ENCODE measurements around the gene FBXO36.
A peak's percentile ranks its signal among the peaks of the same experiment; 100 is the strongest.
"Not testable (repeated sequence)": the region's sequence is repeated elsewhere in the genome, so short reads cannot be mapped to it uniquely, and the experiment has no call there.

The FBXO36 gene

GRCh38 chr2:229889023-229889422 is 33.3 kb upstream of the FBXO36 start:
- H3K36me3 ChIP-seq (replicated peaks) = no peaks in the 10 kb centered on the region

GRCh38 chr2:229896857-229897256 is 25.4 kb upstream of the FBXO36 start:
- Histone ChIP-seq H3K27me3 (replicated peaks) (no peaks in the 10 kb centered on the region), H3K27ac (no peak overlapping the region), H3K36me3 (replicated peaks) (peaks cover 2% of the 10 kb centered on the region), H3K4me3 (ENCODE audit: low read depth, low read length) (no peak overlapping the region)
- TF ChIP-seq CTCF (IDR thresholded peaks at IDR 0.05; ENCODE audit: low read depth, low read length, missing control alignments) = no peak
- in situ Hi-C loops (cut with HindIII; ENCODE audit: low pct_ligation_motif_present, low sequenced_read_pairs) = no loop called here
- no peak for DNase-seq

More at GRCh38 chr2:229889023-229889422, 33.3 kb upstream of the FBXO36 start:
- Histone ChIP-seq H3K27ac (no peak overlapping the region), H3K4me3 (ENCODE audit: low read depth, low read length) (no peak overlapping the region), H3K27me3 (replicated peaks) (no peaks in the 10 kb centered on the region)
- TF ChIP-seq CTCF (IDR thresholded peaks at IDR 0.05; ENCODE audit: low read depth, low read length, missing control alignments) = no peak
- DNase-seq = no peak
- in situ Hi-C loops (cut with HindIII; ENCODE audit: low pct_ligation_motif_present, low sequenced_read_pairs) = no loop called here

DNA sequence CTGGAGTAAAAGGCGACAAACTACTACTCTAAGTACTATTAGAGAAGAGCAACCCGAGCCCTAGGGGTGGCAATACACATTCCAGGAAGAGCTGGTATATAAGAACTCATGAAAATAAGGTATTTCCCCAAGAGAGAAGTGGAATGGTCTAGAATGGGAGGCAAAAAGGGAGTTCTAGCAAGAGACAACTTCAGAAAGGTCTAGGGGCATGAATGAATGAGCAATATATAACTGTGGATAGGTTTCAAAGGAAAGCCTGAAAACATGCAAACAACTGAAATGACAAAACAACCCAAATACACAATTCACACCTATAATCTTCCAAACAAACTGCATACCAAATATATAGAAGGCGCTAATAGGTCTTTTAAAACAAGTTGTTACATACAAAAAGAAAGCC is 22.7 kb upstream of the FBXO36 start:
- Histone ChIP-seq H3K27ac (no peak overlapping the region), H3K36me3 (replicated peaks) (peaks cover 7% of the 10 kb centered on the region), H3K27me3 (replicated peaks) (no peaks in the 10 kb centered on the region), H3K4me3 (ENCODE audit: low read depth, low read length) (no peak overlapping the region)
- TF ChIP-seq CTCF (IDR thresholded peaks at IDR 0.05; ENCODE audit: low read depth, low read length, missing control alignments) = no peak
- in situ Hi-C loops (cut with HindIII; ENCODE audit: low pct_ligation_motif_present, low sequenced_read_pairs) = no loop called here
- no peak for DNase-seq

GRCh38 chr2:229900012-229900411 is 22.3 kb upstream of the FBXO36 start:
- Histone ChIP-seq H3K27me3 (replicated peaks) (no peaks in the 10 kb centered on the region), H3K4me3 (ENCODE audit: low read depth, low read length) (no peak overlapping the region), H3K27ac (no peak overlapping the region), H3K36me3 (replicated peaks) (peaks cover 7% of the 10 kb centered on the region)
- DNase-seq = no peak
- in situ Hi-C loops (cut with HindIII; ENCODE audit: low pct_ligation_motif_present, low sequenced_read_pairs) = no loop called here
- no peak for TF ChIP-seq CTCF (IDR thresholded peaks at IDR 0.05; ENCODE audit: low read depth, low read length, missing control alignments)

DNA sequence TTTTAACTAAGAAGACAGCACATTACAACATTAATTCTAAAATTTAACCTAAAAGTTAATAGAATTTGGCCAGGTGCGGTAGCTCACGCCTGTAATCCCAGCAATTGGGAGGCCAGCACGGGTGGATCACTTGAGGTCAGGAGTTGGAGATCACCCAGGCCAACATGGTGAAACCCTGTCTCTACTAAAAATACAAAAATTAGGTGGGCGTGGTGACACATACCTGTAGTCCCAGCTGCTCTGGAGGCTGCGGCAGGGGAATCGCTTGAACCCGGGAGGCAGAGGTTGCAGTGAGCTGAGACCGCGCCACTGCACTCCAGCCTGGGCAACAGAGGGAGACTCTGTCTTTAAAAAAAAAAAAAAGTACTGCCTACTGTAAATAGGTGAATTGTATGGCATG is 21.8 kb upstream of the FBXO36 start:
- DNase-seq; H3K4me3 ChIP-seq (ENCODE audit: low read depth, low read length); H3K36me3 ChIP-seq (replicated peaks); H3K27me3 ChIP-seq (replicated peaks); H3K27ac ChIP-seq; in situ Hi-C loops (cut with HindIII; ENCODE audit: low pct_ligation_motif_present, low sequenced_read_pairs): not testable (repeated sequence)

DNA sequence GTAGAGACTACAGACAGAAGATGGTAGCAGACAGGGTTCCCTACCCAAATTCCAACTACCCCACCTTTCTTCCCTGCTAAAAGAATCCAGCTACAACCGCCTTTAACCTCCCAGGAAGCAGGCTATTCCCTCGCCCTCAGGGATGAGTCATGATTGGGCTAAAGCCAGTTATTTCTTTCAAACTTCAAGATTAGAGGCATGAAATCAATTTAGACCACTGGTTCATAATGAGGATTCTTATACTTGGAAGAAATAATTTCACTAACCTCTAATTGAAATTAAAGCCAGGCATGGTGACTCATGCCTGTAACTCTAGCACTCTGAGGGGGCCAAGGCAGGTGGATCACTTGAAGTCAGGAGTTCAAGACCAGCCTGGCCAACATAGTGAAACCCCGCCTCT is 20.5 kb upstream of the FBXO36 start:
- Histone ChIP-seq H3K27me3 (replicated peaks) (no peaks in the 10 kb centered on the region), H3K36me3 (replicated peaks) (peaks cover 7% of the 10 kb centered on the region), H3K27ac (peak overlapping the region; percentile 59), H3K4me3 (ENCODE audit: low read depth, low read length) (no peak overlapping the region)
- DNase-seq = peak; percentile 59
- no peak for TF ChIP-seq CTCF (IDR thresholded peaks at IDR 0.05; ENCODE audit: low read depth, low read length, missing control alignments)
- in situ Hi-C loops (cut with HindIII; ENCODE audit: low pct_ligation_motif_present, low sequenced_read_pairs) = no loop called here
